GM18498 (cell line): ENCODE results near the gene XIRP2.

Source experiments
- ATAC-seq: cut with Tn5 transposase; IDR thresholded peaks from one replicate; pipeline ENCODE4 v1.9.1; 2021; ENCODE audit warnings: mild to moderate bottlenecking, moderate library complexity; ENCODE audit not compliant: unreplicated experiment

The XIRP2 gene

DNA sequence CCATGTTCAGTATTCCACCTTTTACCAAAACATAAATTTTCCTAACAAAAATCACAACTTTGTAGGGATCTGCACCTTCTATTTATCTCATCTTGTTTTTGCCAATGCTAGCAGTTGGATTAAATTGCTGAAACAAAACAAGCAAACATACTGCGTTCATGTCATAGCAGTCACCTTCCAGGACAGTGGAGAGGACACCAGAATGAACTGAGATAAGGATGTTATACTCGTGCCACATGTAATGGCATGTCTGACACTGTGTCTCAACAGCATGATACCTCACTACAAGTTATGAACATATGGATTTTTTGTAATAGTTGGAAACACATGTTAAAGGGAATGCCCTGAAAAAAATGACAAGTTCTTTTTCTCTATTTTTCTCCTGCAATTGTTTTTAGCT is 245.3 kb downstream of the XIRP2 start:
- no peak for ATAC-seq

- no peak for ATAC-seq
Observed at GRCh38 chr2:167134381-167135072, 246.2 kb downstream of the XIRP2 start.

- ATAC-seq: no peak
Observed at GRCh38 chr2:167135706-167136105, 247.4 kb downstream of the XIRP2 start.

DNA sequence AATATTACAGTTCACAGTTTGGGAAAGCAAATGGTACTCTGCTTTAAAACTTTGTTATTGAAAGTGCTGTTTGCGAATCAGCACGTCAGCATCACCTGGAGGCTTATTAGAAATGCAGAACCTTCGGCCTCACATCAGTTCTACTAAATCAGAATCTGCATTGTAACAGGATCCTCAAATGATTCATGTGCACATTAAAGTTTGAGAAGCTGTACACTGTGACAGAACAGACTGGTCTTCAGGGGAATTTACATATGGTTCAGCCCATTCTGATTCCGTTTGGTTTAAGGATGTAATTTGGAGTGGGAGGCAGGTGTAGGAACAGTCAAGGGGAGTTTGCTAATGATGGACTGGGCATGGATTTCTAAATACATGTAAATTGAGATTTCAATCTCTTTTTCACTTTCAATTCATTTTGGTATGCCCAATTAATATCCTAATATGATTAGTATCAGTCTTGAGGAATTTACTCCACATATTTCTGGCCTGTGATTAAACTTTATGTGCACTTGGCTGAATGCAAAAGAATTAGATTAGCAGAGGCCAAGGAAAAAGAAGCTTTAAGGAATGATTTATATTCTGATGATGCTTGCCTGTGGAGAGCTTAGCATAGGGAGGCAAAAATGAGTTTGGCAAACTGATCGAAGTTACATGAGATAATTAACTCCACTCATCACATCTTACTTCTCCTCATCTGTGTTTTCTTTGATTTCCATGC is 248.8 kb downstream of the XIRP2 start:
- ATAC-seq: no peak

- no peak for ATAC-seq
Observed at GRCh38 chr2:167140330-167140729, 252.1 kb downstream of the XIRP2 start.

- no peak for ATAC-seq
Observed at GRCh38 chr2:167140767-167141166, 252.5 kb downstream of the XIRP2 start.

DNA sequence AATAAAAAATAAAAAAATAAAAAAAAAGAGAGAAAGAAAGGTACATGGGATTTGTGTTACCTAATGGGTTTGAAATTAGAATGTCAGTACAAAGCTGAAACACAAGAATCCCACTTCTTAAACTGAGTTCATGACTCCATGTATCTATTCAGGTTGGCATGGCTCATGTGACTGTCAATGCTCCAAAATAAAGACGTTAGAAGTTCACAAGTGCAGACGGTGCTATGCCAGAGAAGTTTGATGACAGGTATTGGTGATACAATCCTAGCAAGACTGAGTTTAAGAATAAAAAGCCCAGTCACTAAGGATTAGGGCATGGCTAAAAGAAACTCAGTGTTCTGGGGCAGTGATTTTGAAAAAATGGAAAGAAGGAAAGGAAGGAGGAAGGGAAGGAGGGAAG is 254.3 kb downstream of the XIRP2 start:
- no peak for ATAC-seq

- no peak for ATAC-seq
Observed at GRCh38 chr2:167144179-167144898, 256.1 kb downstream of the XIRP2 start.

GRCh38 chr2:167147271-167147941 is 259.1 kb downstream of the XIRP2 start:
- no peak for ATAC-seq

- no peak for ATAC-seq
Observed at GRCh38 chr2:167151894-167152293, 263.6 kb downstream of the XIRP2 start.

DNA sequence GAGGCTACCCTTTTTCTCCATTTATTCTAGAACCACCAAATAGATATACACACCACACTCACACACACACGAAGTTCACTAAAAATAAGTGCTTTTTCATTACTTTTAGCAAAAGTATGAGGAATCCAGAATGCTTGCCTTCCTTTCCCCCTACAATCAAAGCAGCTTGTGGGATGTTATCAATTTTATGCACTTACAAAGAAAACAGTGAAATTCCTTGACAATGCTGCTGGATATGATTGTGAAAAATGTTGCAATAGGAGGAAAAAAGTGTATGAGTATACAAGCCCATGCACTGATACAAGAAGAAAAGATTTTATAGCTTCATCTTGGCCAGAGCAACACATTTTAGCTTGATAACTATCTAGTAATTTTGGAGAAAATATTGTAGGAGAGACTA is 269.2 kb downstream of the XIRP2 start:
- no peak for ATAC-seq

DNA sequence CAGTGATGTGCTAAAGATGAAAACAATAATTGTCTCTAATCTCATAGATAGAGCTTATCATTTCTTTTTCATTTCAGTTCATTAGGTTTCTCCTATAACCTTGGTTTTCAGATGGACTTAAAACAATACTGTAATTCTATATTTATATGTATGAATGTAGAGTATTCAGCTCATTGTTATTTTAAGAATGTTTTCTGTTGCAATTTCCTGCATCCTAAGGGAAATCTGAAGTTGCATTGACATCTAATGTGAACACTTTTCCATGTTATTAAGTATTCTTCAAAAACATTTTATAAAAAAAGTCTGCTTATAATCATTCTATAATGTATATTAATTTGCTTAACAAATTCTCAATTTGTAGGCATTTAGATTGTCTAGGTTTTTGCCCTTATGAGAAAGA is 288.9 kb downstream of the XIRP2 start:
- no peak for ATAC-seq

- no peak for ATAC-seq
Observed at GRCh38 chr2:167181134-167181533, 292.9 kb downstream of the XIRP2 start.

GRCh38 chr2:167181688-167182087 is 293.4 kb downstream of the XIRP2 start:
- no peak for ATAC-seq

GRCh38 chr2:167182403-167182802 is 294.1 kb downstream of the XIRP2 start:
- no peak for ATAC-seq

DNA sequence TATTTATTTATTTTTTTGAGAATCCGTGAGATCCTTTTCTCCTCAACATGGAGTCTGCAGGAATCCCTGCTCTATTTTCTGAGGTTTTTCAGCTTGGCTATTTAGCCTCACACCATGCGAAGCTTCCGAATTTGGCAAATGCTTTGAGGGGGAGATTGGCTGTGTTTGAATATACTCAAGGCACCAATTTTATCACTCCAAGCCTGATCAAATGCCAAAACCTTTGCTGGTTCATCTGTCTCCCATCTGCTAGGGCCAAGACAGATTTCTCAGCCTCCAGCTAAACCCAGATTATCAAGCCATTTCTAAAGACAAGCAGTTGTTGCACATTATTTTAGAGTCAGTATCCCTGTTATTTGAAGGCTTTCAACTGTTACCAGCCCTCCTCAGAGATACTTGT is 295.7 kb downstream of the XIRP2 start:
- no peak for ATAC-seq

DNA sequence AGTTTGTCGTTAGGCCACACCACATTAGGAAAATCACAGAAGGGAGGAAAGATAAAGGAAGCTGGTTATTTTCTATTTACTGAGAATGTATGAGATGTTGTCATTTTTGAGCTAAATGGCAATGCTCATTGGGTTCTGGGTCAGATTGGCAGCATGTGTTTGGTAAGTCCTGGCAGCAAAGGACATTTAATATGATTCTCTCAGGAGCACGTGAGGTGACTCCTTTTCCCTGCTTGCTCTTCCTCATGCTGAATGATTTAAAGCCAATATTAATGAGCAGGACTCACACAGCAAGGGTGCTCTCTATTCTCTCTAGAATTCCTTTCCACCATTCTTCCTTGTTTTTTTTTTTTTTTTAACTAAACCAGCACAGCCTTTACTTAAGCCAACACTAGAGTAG is 298.2 kb downstream of the XIRP2 start:
- ATAC-seq: no peak

GRCh38 chr2:167187049-167187727 is 298.9 kb downstream of the XIRP2 start:
- no peak for ATAC-seq

DNA sequence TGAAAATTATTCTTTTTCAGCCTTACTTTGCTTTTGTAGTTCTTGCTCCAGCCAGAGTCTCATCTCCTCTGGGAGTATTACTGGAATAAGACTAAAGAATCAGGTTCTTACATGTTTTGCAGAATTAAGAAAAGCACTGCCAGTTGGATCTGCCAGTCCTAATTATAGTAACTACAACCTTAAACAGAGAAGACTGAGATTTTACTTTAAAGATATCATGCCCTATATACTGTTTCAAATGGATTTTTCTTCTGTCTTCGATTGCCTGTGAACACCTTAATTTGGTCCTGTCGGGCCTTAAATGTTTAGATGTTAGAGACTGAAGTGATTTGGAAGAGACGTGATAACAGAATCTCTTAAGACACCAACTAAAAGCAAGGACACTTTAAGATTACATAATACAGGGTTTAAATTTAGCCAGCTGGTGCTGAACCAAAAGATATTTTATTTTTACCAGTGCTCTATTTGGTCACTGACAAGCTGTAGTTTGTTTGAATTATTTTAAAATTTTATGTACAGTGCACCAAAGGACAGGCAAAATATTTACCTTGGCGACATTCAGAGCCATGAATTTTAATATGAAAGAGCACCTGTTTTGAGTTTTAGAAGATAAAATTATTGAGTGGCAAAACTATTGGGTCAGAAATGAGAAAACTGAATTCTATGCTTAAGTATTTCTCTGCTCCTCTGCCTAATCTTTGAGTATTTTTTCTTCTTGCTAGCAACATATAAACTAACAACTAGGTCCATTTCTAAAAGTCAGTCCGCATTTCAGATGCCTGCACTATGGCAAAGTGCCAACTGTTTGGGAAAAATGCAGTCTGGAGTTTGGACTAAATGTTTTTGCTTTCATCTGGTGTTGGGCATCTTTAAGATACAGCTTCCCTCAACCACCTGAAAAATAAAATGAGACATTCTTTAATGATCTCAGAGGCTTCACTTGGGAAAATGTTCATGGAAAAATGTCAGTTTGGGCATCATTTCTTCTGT is 300.0 kb downstream of the XIRP2 start:
- ATAC-seq: no peak

DNA sequence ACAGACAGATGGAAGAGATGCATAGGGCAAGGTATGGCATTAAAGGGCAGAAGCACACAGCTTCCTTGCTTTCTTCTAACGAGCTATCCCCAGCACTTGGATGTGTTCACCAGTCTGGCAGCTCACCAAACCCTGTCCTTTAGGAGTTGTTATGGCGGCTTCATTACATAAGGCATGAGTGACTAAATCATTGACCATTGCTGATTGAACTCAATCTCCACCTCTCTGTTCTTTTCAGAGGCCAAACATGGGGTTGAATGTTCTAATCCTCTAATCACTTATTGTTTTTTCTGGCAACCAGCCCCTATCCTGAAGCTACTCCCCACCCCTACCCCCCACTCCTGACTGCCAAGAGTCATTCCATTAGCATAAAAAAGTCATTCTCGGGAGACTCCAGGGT is 301.8 kb downstream of the XIRP2 start:
- ATAC-seq: no peak
